ENCODE results near the gene ZBTB16.

The ZBTB16 gene

GRCh38 chr11:114274637-114275036 is 215.1 kb downstream of the ZBTB16 start:
- no peak for DNase-seq (ENCODE audit: low read depth in 2 of 2, low spot score in 1 of 2)

GRCh38 chr11:114275280-114275679 is 215.8 kb downstream of the ZBTB16 start:
- DNase-seq (ENCODE audit: low read depth in 2 of 2, low spot score in 1 of 2), result no peak

- no peak for DNase-seq (ENCODE audit: low read depth in 2 of 2, low spot score in 1 of 2)
Measured at GRCh38 chr11:114276077-114276476, 216.6 kb downstream of the ZBTB16 start.

- no peak for DNase-seq (ENCODE audit: low read depth in 2 of 2, low spot score in 1 of 2)
Measured at GRCh38 chr11:114277637-114278341, 218.3 kb downstream of the ZBTB16 start.

- DNase-seq (ENCODE audit: low read depth in 2 of 2, low spot score in 1 of 2), result no peak
Measured at GRCh38 chr11:114278342-114279065, 219.0 kb downstream of the ZBTB16 start.

GRCh38 chr11:114279792-114280546 is 220.5 kb downstream of the ZBTB16 start:
- no peak for DNase-seq (ENCODE audit: low read depth in 2 of 2, low spot score in 1 of 2)

- DNase-seq (ENCODE audit: low read depth in 2 of 2, low spot score in 1 of 2), result no peak
Measured at GRCh38 chr11:114280696-114281095, 221.2 kb downstream of the ZBTB16 start.

- no peak for DNase-seq (ENCODE audit: low read depth in 2 of 2, low spot score in 1 of 2)
Measured at GRCh38 chr11:114281388-114281956, 222.0 kb downstream of the ZBTB16 start.

- no peak for DNase-seq (ENCODE audit: low read depth in 2 of 2, low spot score in 1 of 2)
Measured at GRCh38 chr11:114282488-114282887, 223.0 kb downstream of the ZBTB16 start.

GRCh38 chr11:114283422-114283821 is 223.9 kb downstream of the ZBTB16 start:
- no peak for DNase-seq (ENCODE audit: low read depth in 2 of 2, low spot score in 1 of 2)

- DNase-seq (ENCODE audit: low read depth in 2 of 2, low spot score in 1 of 2), result no peak
Measured at GRCh38 chr11:114284021-114284420, 224.5 kb downstream of the ZBTB16 start.

- DNase-seq (ENCODE audit: low read depth in 2 of 2, low spot score in 1 of 2), result no peak
Measured at GRCh38 chr11:114284914-114285313, 225.4 kb downstream of the ZBTB16 start.

GRCh38 chr11:114285599-114285998 is 226.1 kb downstream of the ZBTB16 start:
- no peak for DNase-seq (ENCODE audit: low read depth in 2 of 2, low spot score in 1 of 2)

- no peak for DNase-seq (ENCODE audit: low read depth in 2 of 2, low spot score in 1 of 2)
Measured at GRCh38 chr11:114286229-114286628, 226.7 kb downstream of the ZBTB16 start.

- DNase-seq (ENCODE audit: low read depth in 2 of 2, low spot score in 1 of 2), result no peak
Measured at GRCh38 chr11:114287154-114287553, 227.6 kb downstream of the ZBTB16 start.

GRCh38 chr11:114288136-114288535 is 228.6 kb downstream of the ZBTB16 start:
- DNase-seq (ENCODE audit: low read depth in 2 of 2, low spot score in 1 of 2), result no peak

GRCh38 chr11:114289779-114290178 is 230.3 kb downstream of the ZBTB16 start:
- no peak for DNase-seq (ENCODE audit: low read depth in 2 of 2, low spot score in 1 of 2)

- no peak for DNase-seq (ENCODE audit: low read depth in 2 of 2, low spot score in 1 of 2)
Measured at GRCh38 chr11:114290503-114291235, 231.2 kb downstream of the ZBTB16 start.

- DNase-seq (ENCODE audit: low read depth in 2 of 2, low spot score in 1 of 2), result no peak
Measured at GRCh38 chr11:114291381-114291780, 231.9 kb downstream of the ZBTB16 start.

- DNase-seq (ENCODE audit: low read depth in 2 of 2, low spot score in 1 of 2), result no peak
Measured at GRCh38 chr11:114291842-114292680, 232.6 kb downstream of the ZBTB16 start.

Data from stimulated activated CD8-positive, alpha-beta memory T cell treated with anti-CD3 and anti-CD28 coated beads, Interleukin-4, amount 100 ng/mL, for 1 hour (primary cell).